Peyer's patch (tissue), 4 donors: ENCODE results near the gene ARHGAP31. TPM values are rescaled to one million over a fixed set of nuclear protein-coding genes. Genes with fewer than 3 reads are reported as not detected.

Source experiments
- DNase-seq, 3 donors: peaks; one replicate each; pipeline ENCODE4 v3.0.0-alpha.2; 2017 to 2019
- H3K27ac ChIP-seq, 4 donors: fragments of 200-600 bp; sonication (generic); one replicate each; pipeline ENCODE4 v1.5.1; 2016 to 2019
- H3K27me3 ChIP-seq, 2 donors: fragments of 200-600 bp; sonication (generic); one replicate each; pipeline ENCODE4 v1.5.1; 2019
- H3K36me3 ChIP-seq, 3 donors: fragments of 200-600 bp; sonication (generic); one replicate each; pipeline ENCODE4 v1.5.1; 2016 to 2019
- H3K4me1 ChIP-seq, 4 donors: fragments of 200-600 bp; sonication (generic); one replicate each; pipeline ENCODE4 v1.5.1; 2016 to 2019
- H3K4me3 ChIP-seq, 4 donors: fragments of 200-600 bp; sonication (generic); 1 replicate in 3 of 4; 2 replicates in 1 of 4; pipeline ENCODE4 v1.5.1; 2016 to 2019; ENCODE audit warnings: mild to moderate bottlenecking in 1 of 4
- H3K9me3 ChIP-seq, 4 donors: fragments of 200-600 bp; sonication (generic); one replicate each; pipeline ENCODE4 v1.5.1; 2016 to 2019; ENCODE audit warnings: mild to moderate bottlenecking in 1 of 4
- CTCF ChIP-seq, 6 experiments: fragments of 450-650 bp in 4 of 6; fragments of 200-600 bp in 2 of 6; sonication (generic) in 1 of 6; IDR thresholded peaks; one replicate each; pipeline ENCODE4 v1.5.1; 2017 to 2019; ENCODE audit warnings: antibody characterized with exemption in 6 of 6, mild to moderate bottlenecking in 3 of 6, moderate library complexity in 1 of 6
- POLR2A ChIP-seq, 2 donors: fragments of 450-650 bp; IDR thresholded peaks; one replicate each; pipeline ENCODE4 v1.5.1; 2017; ENCODE audit warnings: antibody characterized with exemption in 2 of 2, mild to moderate bottlenecking in 2 of 2, moderate library complexity in 2 of 2
- total RNA-seq, 4 donors: library from RNA; depleted of rRNA; stranded (reverse); fragments of >200 nt; gene quantifications; one replicate each; pipeline ENCODE4 v1.1.0, GENCODE V29; 2016

The ARHGAP31 gene
- total RNA-seq, 4 donors from 2014 or later: 4.7 to 19.0 (median 10.1) TPM

DNA sequence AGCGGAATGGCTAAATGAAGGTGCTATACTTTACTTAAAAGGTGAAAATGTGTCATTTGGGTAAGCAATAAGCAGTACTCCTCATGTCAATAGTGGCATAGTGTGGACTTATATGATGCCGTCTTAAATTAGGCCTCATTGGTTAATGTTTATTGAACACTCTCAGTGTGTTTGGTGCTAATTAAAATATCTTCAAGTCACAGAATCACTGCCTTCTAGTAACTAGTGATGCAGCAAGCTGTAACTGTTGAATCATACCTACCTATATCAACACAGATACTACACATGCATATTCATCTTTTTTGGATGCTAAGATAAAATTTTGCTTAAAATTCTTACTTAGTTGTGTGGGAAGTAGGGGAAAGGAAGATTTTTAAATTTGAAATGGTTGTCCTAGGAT lies 30.7 kb downstream of the ARHGAP31 start:
- no peak for DNase-seq
- Histone ChIP-seq H3K27ac (no peak overlapping the region), H3K27me3 (no peaks in the 10 kb centered on the region), H3K36me3 (no peaks in the 10 kb centered on the region), H3K4me3 (no peak overlapping the region), H3K4me1 (peaks cover 0 to 15% (median 5%) of the 10 kb centered on the region in 4 donors), H3K9me3 (no peaks in the 10 kb centered on the region)
- no peak for TF ChIP-seq POLR2A (IDR thresholded peaks at IDR 0.05)

GRCh38 chr3:119326976-119327375 lies 32.8 kb downstream of the ARHGAP31 start:
- no peaks in the 10 kb centered on the region for H3K27me3 ChIP-seq
- H3K27ac ChIP-seq: no peak overlapping the region
- TF ChIP-seq CTCF (IDR thresholded peaks at IDR 0.05) (no peak), POLR2A (IDR thresholded peaks at IDR 0.05) (no peak)
- H3K36me3 ChIP-seq: no peaks in the 10 kb centered on the region
- peaks cover 0 to 20% (median 5%) of the 10 kb centered on the region in 4 donors for H3K4me1 ChIP-seq
- H3K4me3 ChIP-seq: no peak overlapping the region
- no peak for DNase-seq
- no peaks in the 10 kb centered on the region for H3K9me3 ChIP-seq

DNA sequence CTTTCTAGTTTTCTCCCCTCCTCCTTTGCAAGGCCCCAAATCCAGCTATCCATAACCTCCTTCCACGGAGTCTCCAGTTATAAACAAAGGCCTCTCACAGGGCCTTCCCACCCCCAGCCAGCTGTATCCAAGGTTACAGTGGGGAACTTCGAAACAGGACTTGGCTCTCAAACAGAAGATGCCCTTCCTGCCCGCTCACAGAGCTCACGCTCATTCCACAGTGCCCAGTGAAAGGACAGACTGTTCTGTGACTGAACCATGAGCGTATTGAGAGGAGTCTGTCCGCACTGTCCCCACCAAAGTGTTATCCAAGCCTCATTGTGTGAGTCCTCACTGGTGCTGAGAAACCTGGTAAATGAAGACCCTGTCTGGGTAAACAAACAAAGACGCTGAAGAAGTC lies 35.4 kb downstream of the ARHGAP31 start:
- TF ChIP-seq CTCF (IDR thresholded peaks at IDR 0.05) (no peak), POLR2A (IDR thresholded peaks at IDR 0.05) (no peak)
- Histone ChIP-seq H3K9me3 (no peaks in the 10 kb centered on the region), H3K27me3 (no peaks in the 10 kb centered on the region), H3K36me3 (no peaks in the 10 kb centered on the region), H3K4me3 (no peak overlapping the region), H3K27ac (no peak overlapping the region), H3K4me1 (peaks cover 0 to 12% (median 0%) of the 10 kb centered on the region in 4 donors)
- no peak for DNase-seq

GRCh38 chr3:119330181-119330580 lies 36.0 kb downstream of the ARHGAP31 start:
- no peaks in the 10 kb centered on the region for H3K27me3 ChIP-seq
- DNase-seq: no peak
- H3K4me3 ChIP-seq: no peak overlapping the region
- no peaks in the 10 kb centered on the region for H3K36me3 ChIP-seq
- H3K27ac ChIP-seq: peak overlapping the region in 1 of 4 donors; percentile 38
- H3K4me1 ChIP-seq: peaks cover 0 to 12% (median 0%) of the 10 kb centered on the region in 4 donors
- H3K9me3 ChIP-seq: no peaks in the 10 kb centered on the region
- TF ChIP-seq CTCF (IDR thresholded peaks at IDR 0.05) (no peak), POLR2A (IDR thresholded peaks at IDR 0.05) (no peak)

GRCh38 chr3:119330858-119331257 lies 36.7 kb downstream of the ARHGAP31 start:
- Histone ChIP-seq H3K4me1 (peaks cover 0 to 12% (median 0%) of the 10 kb centered on the region in 4 donors), H3K9me3 (no peaks in the 10 kb centered on the region), H3K27me3 (no peaks in the 10 kb centered on the region), H3K36me3 (no peaks in the 10 kb centered on the region), H3K27ac (no peak overlapping the region), H3K4me3 (no peak overlapping the region)
- TF ChIP-seq CTCF (IDR thresholded peaks at IDR 0.05) (no peak), POLR2A (IDR thresholded peaks at IDR 0.05) (no peak)
- DNase-seq: no peak

- TF ChIP-seq POLR2A (IDR thresholded peaks at IDR 0.05): no peak
- no peak for TF ChIP-seq CTCF (IDR thresholded peaks at IDR 0.05)
- no peaks in the 10 kb centered on the region for H3K27me3 ChIP-seq
- H3K36me3 ChIP-seq: no peaks in the 10 kb centered on the region
These were observed 37.5 kb downstream of the ARHGAP31 start for GRCh38 chr3:119331661-119332060.

More at GRCh38 chr3:119331661-119332060, 37.5 kb downstream of the ARHGAP31 start:
- H3K9me3 ChIP-seq: no peaks in the 10 kb centered on the region
- H3K27ac ChIP-seq: no peak overlapping the region
- DNase-seq: no peak
- H3K4me3 ChIP-seq: no peak overlapping the region
- H3K4me1 ChIP-seq: peaks cover 0 to 12% (median 0%) of the 10 kb centered on the region in 4 donors
